ENCODE measurements around the gene MBOAT1.

Gene MBOAT1

DNA sequence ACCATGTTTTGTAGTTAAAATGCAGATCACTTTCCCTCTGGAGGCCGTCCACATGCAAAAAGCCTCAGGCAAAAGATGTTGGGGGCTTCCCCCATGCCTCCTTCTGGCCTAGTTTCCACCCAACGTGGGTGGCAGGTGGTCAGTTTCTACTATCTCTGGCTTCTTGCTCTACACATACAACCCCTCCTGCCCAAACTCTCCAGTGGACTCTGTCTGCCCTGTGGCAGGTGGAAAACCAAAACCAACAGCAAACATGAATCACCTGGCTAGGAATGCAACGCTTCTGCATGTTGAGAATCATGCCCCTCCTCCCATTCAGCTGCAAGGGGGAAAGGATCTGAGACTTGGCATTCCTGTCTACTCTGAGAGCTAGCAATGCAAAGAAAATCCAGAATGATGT lies 94.8 kb downstream of the MBOAT1 start:
- Histone ChIP-seq H3K4me3 (ENCODE audit: insufficient read depth in 1 of 2, low read depth in 1 of 2, low read length in 2 of 2) (no peak overlapping the region), H4K91ac (ENCODE audit: low read length) (no peak overlapping the region), H2BK15ac (ENCODE audit: low read depth, poor library complexity, severe bottlenecking) (no peak overlapping the region), H3K14ac (ENCODE audit: low read length in 2 of 2) (no peak overlapping the region), H3K4me2 (ENCODE audit: low read length, poor library complexity, severe bottlenecking) (no peak overlapping the region), H3K36me3 (ENCODE audit: control insufficient read depth in 1 of 2, insufficient read depth in 2 of 2, low read depth in 1 of 2, low read length in 2 of 2) (no peaks in the 10 kb centered on the region), H2AK5ac (ENCODE audit: low read length, severe bottlenecking) (no peak overlapping the region), H2BK120ac (ENCODE audit: low read depth, low read length) (no peak overlapping the region), H4K8ac (ENCODE audit: low read length) (no peak overlapping the region), H3K9ac (ENCODE audit: low read length) (no peak overlapping the region), H3K27ac (ENCODE audit: low read length, poor library complexity, severe bottlenecking) (no peak overlapping the region), H3K9me3 (ENCODE audit: control insufficient read depth, low read length) (no peaks in the 10 kb centered on the region), H2AFZ (ENCODE audit: low read depth, low read length) (no peak overlapping the region), H2BK12ac (ENCODE audit: low read length in 2 of 2) (no peak overlapping the region), H2BK5ac (ENCODE audit: low read depth, low read length, poor library complexity, severe bottlenecking) (no peak overlapping the region), H3K27me3 (ENCODE audit: control insufficient read depth in 1 of 2, insufficient read depth in 1 of 2, low read length in 2 of 2) (no peaks in the 10 kb centered on the region), H3K18ac (ENCODE audit: low read depth in 1 of 2, low read length in 2 of 2) (no peak overlapping the region), H3K4me1 (ENCODE audit: control insufficient read depth, insufficient read depth, low read depth, low read length) (peaks cover 3% of the 10 kb centered on the region), H3K4ac (ENCODE audit: low read depth in 1 of 2, low read length in 2 of 2) (no peak overlapping the region), H3K79me1 (replicated peaks; ENCODE audit: low read length, poor library complexity, severe bottlenecking) (no peaks in the 10 kb centered on the region), H3K23ac (ENCODE audit: low read length in 2 of 2) (peak overlapping the region in 1 of 2 experiments; percentile 50)
- no peak for DNase-seq
- WGBS: 73% methylated on average over 3 of the region's 3 CpGs

DNA sequence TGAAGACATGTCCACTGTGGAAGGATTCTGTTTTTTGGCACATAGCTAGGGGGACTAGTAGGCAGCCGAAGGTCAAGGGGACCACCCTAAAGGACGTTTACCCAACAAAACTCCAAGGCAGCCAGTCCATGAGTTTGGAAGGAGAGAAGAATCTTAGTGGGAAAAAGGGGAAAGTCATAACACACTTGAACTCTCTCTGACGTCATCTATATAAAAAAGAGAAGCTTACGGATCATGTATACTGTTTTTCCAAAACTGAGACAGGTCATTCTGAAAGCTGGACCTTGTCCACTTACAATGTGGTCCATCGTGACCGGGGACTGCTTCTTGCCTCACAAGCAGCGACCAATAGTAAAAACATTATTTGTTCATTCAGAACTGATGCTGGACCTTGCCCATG lies 95.5 kb downstream of the MBOAT1 start:
- Histone ChIP-seq H3K4me2 (ENCODE audit: low read length, poor library complexity, severe bottlenecking) (no peak overlapping the region), H3K4me3 (ENCODE audit: insufficient read depth in 1 of 2, low read depth in 1 of 2, low read length in 2 of 2) (no peak overlapping the region), H3K23ac (ENCODE audit: low read length in 2 of 2) (no peak overlapping the region), H2BK120ac (ENCODE audit: low read depth, low read length) (no peak overlapping the region), H3K4ac (ENCODE audit: low read depth in 1 of 2, low read length in 2 of 2) (no peak overlapping the region), H2AK5ac (ENCODE audit: low read length, severe bottlenecking) (no peak overlapping the region), H2BK12ac (ENCODE audit: low read length in 2 of 2) (no peak overlapping the region), H3K4me1 (ENCODE audit: control insufficient read depth, insufficient read depth, low read depth, low read length) (peaks cover 3% of the 10 kb centered on the region), H3K36me3 (ENCODE audit: control insufficient read depth in 1 of 2, insufficient read depth in 2 of 2, low read depth in 1 of 2, low read length in 2 of 2) (no peaks in the 10 kb centered on the region), H2BK15ac (ENCODE audit: low read depth, poor library complexity, severe bottlenecking) (no peak overlapping the region), H2AFZ (ENCODE audit: low read depth, low read length) (no peak overlapping the region), H3K9ac (ENCODE audit: low read length) (no peak overlapping the region), H3K79me1 (replicated peaks; ENCODE audit: low read length, poor library complexity, severe bottlenecking) (no peaks in the 10 kb centered on the region), H2BK5ac (ENCODE audit: low read depth, low read length, poor library complexity, severe bottlenecking) (no peak overlapping the region), H3K18ac (ENCODE audit: low read depth in 1 of 2, low read length in 2 of 2) (no peak overlapping the region), H4K8ac (ENCODE audit: low read length) (no peak overlapping the region), H3K27me3 (ENCODE audit: control insufficient read depth in 1 of 2, insufficient read depth in 1 of 2, low read length in 2 of 2) (no peaks in the 10 kb centered on the region), H3K14ac (ENCODE audit: low read length in 2 of 2) (no peak overlapping the region), H4K91ac (ENCODE audit: low read length) (no peak overlapping the region), H3K9me3 (ENCODE audit: control insufficient read depth, low read length) (no peaks in the 10 kb centered on the region), H3K27ac (ENCODE audit: low read length, poor library complexity, severe bottlenecking) (no peak overlapping the region)
- DNase-seq: no peak
- WGBS: 96% methylated on average over 7 of the region's 7 CpGs

DNA sequence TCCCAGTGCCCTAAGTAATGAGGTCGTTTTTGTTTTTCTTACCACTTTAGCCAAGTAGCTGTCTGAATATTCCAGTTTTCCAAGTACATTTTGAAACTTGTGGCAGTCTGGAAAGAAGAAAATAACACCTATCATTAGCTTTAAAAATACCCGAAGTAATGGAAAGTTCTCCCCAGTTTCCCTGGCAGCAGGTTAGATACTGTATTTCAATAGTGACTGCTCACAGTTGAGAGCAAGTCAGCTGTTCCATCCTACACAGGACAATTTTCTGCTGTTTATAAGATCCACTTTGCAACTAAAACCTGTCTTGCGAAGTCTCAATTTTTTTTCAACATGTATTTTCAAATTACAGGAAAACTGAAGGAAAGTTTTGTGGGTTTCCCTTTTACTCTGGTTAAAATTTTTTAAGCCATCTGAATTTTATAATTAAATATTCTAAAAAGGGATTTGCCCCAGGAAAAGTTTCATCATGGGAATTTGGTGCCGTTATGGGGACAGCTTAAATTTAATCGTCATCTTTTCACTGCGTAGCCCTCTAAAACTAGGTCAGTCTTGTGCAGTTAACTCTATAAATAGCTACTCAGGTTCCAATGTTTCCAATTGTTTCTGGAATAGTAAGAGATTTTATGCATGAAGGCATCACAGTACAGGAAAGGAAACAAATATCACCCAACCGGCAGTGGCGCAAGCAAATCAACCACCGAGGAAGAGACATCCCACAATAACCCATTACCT lies 96.9 kb downstream of the MBOAT1 start:
- no peak overlapping the region for H2BK5ac ChIP-seq (ENCODE audit: low read depth, low read length, poor library complexity, severe bottlenecking)
- H3K79me1 ChIP-seq (replicated peaks; ENCODE audit: low read length, poor library complexity, severe bottlenecking): no peaks in the 10 kb centered on the region
- H3K27ac ChIP-seq (ENCODE audit: low read length, poor library complexity, severe bottlenecking): no peak overlapping the region
- H3K36me3 ChIP-seq (ENCODE audit: control insufficient read depth in 1 of 2, insufficient read depth in 2 of 2, low read depth in 1 of 2, low read length in 2 of 2): no peaks in the 10 kb centered on the region
- H4K8ac ChIP-seq (ENCODE audit: low read length): no peak overlapping the region
- no peaks in the 10 kb centered on the region for H3K27me3 ChIP-seq (ENCODE audit: control insufficient read depth in 1 of 2, insufficient read depth in 1 of 2, low read length in 2 of 2)
- no peaks in the 10 kb centered on the region for H3K9me3 ChIP-seq (ENCODE audit: control insufficient read depth, low read length)
- no peak overlapping the region for H2BK15ac ChIP-seq (ENCODE audit: low read depth, poor library complexity, severe bottlenecking)
- H3K4ac ChIP-seq (ENCODE audit: low read depth in 1 of 2, low read length in 2 of 2): no peak overlapping the region
- H3K4me3 ChIP-seq (ENCODE audit: insufficient read depth in 1 of 2, low read depth in 1 of 2, low read length in 2 of 2): no peak overlapping the region
- H3K18ac ChIP-seq (ENCODE audit: low read depth in 1 of 2, low read length in 2 of 2): no peak overlapping the region
- no peak overlapping the region for H2AK5ac ChIP-seq (ENCODE audit: low read length, severe bottlenecking)
- H2AFZ ChIP-seq (ENCODE audit: low read depth, low read length): no peak overlapping the region
- no peak overlapping the region for H3K9ac ChIP-seq (ENCODE audit: low read length)
- no peak overlapping the region for H4K91ac ChIP-seq (ENCODE audit: low read length)
- DNase-seq: no peak
- H3K14ac ChIP-seq (ENCODE audit: low read length in 2 of 2): no peak overlapping the region
- WGBS: 94% methylated on average over 7 of the region's 9 CpGs
- H3K23ac ChIP-seq (ENCODE audit: low read length in 2 of 2): no peak overlapping the region
- H2BK120ac ChIP-seq (ENCODE audit: low read depth, low read length): no peak overlapping the region
- H2BK12ac ChIP-seq (ENCODE audit: low read length in 2 of 2): no peak overlapping the region
- peaks cover 3% of the 10 kb centered on the region for H3K4me1 ChIP-seq (ENCODE audit: control insufficient read depth, insufficient read depth, low read depth, low read length)
- no peak overlapping the region for H3K4me2 ChIP-seq (ENCODE audit: low read length, poor library complexity, severe bottlenecking)

DNA sequence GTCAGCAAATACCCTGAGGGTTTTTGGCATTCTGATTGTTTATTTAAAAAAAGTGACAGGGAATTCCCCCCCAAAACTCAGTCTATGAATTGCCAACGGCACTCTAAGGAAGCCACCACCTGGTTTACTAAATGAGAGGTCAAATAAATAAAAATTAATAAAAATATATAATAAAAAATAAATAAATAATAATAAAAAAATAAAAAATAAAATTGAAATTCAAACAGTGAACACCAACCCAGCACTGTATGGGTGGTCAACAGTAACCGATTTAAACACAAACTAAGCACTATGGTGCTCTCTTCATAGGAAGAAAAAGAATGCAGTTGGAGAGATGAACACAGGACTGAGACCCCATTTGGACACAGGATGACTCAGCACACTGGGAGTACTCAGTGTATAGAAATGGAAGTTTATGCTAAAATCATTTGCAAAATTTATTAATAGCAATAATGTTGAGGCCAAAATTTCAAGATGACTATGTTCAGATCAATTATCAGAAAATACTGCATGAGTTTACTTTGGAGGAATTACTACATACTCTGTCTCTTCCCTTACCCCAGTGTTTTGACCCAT lies 98.5 kb downstream of the MBOAT1 start:
- no CpG with 5 or more reads among the region's 2 CpGs for WGBS
- no peak overlapping the region for H2BK5ac ChIP-seq (ENCODE audit: low read depth, low read length, poor library complexity, severe bottlenecking)
- H4K8ac ChIP-seq (ENCODE audit: low read length): no peak overlapping the region
- no peak overlapping the region for H3K4me2 ChIP-seq (ENCODE audit: low read length, poor library complexity, severe bottlenecking)
- no peak overlapping the region for H2BK15ac ChIP-seq (ENCODE audit: low read depth, poor library complexity, severe bottlenecking)
- no peaks in the 10 kb centered on the region for H3K79me1 ChIP-seq (replicated peaks; ENCODE audit: low read length, poor library complexity, severe bottlenecking)
- H3K4me1 ChIP-seq (ENCODE audit: control insufficient read depth, insufficient read depth, low read depth, low read length): peaks cover 3% of the 10 kb centered on the region
- no peak overlapping the region for H3K23ac ChIP-seq (ENCODE audit: low read length in 2 of 2)
- no peak overlapping the region for H3K4me3 ChIP-seq (ENCODE audit: insufficient read depth in 1 of 2, low read depth in 1 of 2, low read length in 2 of 2)
- H3K27me3 ChIP-seq (ENCODE audit: control insufficient read depth in 1 of 2, insufficient read depth in 1 of 2, low read length in 2 of 2): no peaks in the 10 kb centered on the region
- H2BK12ac ChIP-seq (ENCODE audit: low read length in 2 of 2): no peak overlapping the region
- H3K18ac ChIP-seq (ENCODE audit: low read depth in 1 of 2, low read length in 2 of 2): no peak overlapping the region
- H3K36me3 ChIP-seq (ENCODE audit: control insufficient read depth in 1 of 2, insufficient read depth in 2 of 2, low read depth in 1 of 2, low read length in 2 of 2): no peaks in the 10 kb centered on the region
- no peak overlapping the region for H2BK120ac ChIP-seq (ENCODE audit: low read depth, low read length)
- no peak overlapping the region for H3K4ac ChIP-seq (ENCODE audit: low read depth in 1 of 2, low read length in 2 of 2)
- H2AFZ ChIP-seq (ENCODE audit: low read depth, low read length): no peak overlapping the region
- no peak overlapping the region for H3K9ac ChIP-seq (ENCODE audit: low read length)
- H3K27ac ChIP-seq (ENCODE audit: low read length, poor library complexity, severe bottlenecking): no peak overlapping the region
- no peak for DNase-seq
- no peak overlapping the region for H2AK5ac ChIP-seq (ENCODE audit: low read length, severe bottlenecking)
- H4K91ac ChIP-seq (ENCODE audit: low read length): no peak overlapping the region
- no peak overlapping the region for H3K14ac ChIP-seq (ENCODE audit: low read length in 2 of 2)
- no peaks in the 10 kb centered on the region for H3K9me3 ChIP-seq (ENCODE audit: control insufficient read depth, low read length)

All from mesenchymal stem cell (in vitro differentiated cells and primary cell).